H9 (cell line): Measurements from ENCODE around the gene RUNX1. TPM values are rescaled to one million over a fixed set of nuclear protein-coding genes. Genes with fewer than 3 reads are reported as not detected.

Source experiments
- DNase-seq: peaks from one replicate; pipeline ENCODE4 v3.0.0-alpha.2; 2017
- H2AFZ ChIP-seq: one replicate; pipeline ENCODE4 v1.6.1; 2013; ENCODE audit warnings: mild to moderate bottlenecking, low read length, control low read depth, moderate library complexity
- H2AK5ac ChIP-seq: 2 replicates; pipeline ENCODE4 v1.6.1; 2013; ENCODE audit warnings: low read length, control low read depth, mixed read lengths; ENCODE audit not compliant: insufficient read length
- H2BK120ac ChIP-seq: one replicate; pipeline ENCODE4 v1.6.1; 2013; ENCODE audit warnings: low read depth, mild to moderate bottlenecking, low read length, control low read depth, inconsistent platforms; ENCODE audit not compliant: poor library complexity, severe bottlenecking
- H2BK12ac ChIP-seq: 2 replicates; pipeline ENCODE4 v1.6.1; 2013; ENCODE audit warnings: low read length, control low read depth, mixed read lengths, low read depth; ENCODE audit not compliant: insufficient read length
- H2BK15ac ChIP-seq: 2 replicates; pipeline ENCODE4 v1.6.1; 2013; ENCODE audit warnings: low read depth, low read length, control low read depth
- H2BK20ac ChIP-seq: one replicate; pipeline ENCODE4 v1.6.1; 2013; ENCODE audit warnings: low read depth, mild to moderate bottlenecking, low read length, control low read depth, inconsistent platforms; ENCODE audit not compliant: poor library complexity, severe bottlenecking
- H2BK5ac ChIP-seq: 2 replicates; pipeline ENCODE4 v1.6.1; 2013; ENCODE audit warnings: low read length, control low read depth, mixed read lengths; ENCODE audit not compliant: insufficient read length
- H3K14ac ChIP-seq: 2 replicates; pipeline ENCODE4 v1.6.1; 2013; ENCODE audit warnings: low read length, control low read depth; ENCODE audit not compliant: insufficient read depth
- H3K18ac ChIP-seq: 2 replicates; pipeline ENCODE4 v1.6.1; 2013; ENCODE audit warnings: low read depth, mild to moderate bottlenecking, mixed read lengths, low read length, control low read depth; ENCODE audit not compliant: insufficient read length
- H3K23ac ChIP-seq: 2 replicates; pipeline ENCODE4 v1.6.1; 2013; ENCODE audit warnings: low read length, control low read depth, mixed read lengths, low read depth; ENCODE audit not compliant: insufficient read length
- H3K23me2 ChIP-seq: 2 replicates; pipeline ENCODE4 v1.6.1; 2013; ENCODE audit warnings: low read depth, mild to moderate bottlenecking, mixed read lengths, low read length, control low read depth; ENCODE audit not compliant: insufficient read length, poor library complexity, severe bottlenecking
- H3K27ac ChIP-seq: 2 replicates; pipeline ENCODE4 v1.5.1; 2013; ENCODE audit warnings: low read length, control low read depth, mixed read lengths, low read depth; ENCODE audit not compliant: insufficient read length
- H3K27me3 ChIP-seq: 2 replicates; pipeline ENCODE4 v1.6.1; 2013; ENCODE audit warnings: low read length, control low read depth, inconsistent platforms; ENCODE audit not compliant: insufficient read depth
- H3K4ac ChIP-seq: 2 replicates; pipeline ENCODE4 v1.6.1; 2013; ENCODE audit warnings: low read depth, mild to moderate bottlenecking, control low read depth, inconsistent platforms, low read length, moderate library complexity
- H3K4me1 ChIP-seq: 2 replicates; pipeline ENCODE4 v1.6.1; 2013; ENCODE audit warnings: low read length, control low read depth, inconsistent platforms; ENCODE audit not compliant: insufficient read depth
- H3K4me2 ChIP-seq: 2 replicates; pipeline ENCODE4 v1.6.1; 2013; ENCODE audit warnings: low read length, control low read depth, mixed read lengths; ENCODE audit not compliant: insufficient read length, insufficient read depth
- H3K56ac ChIP-seq: 2 replicates; pipeline ENCODE4 v1.6.1; 2013; ENCODE audit warnings: low read depth, mild to moderate bottlenecking, mixed read lengths, low read length, control low read depth; ENCODE audit not compliant: insufficient read length
- H3K79me1 ChIP-seq: 2 replicates; pipeline ENCODE4 v1.6.1; 2013; ENCODE audit warnings: low read depth, mild to moderate bottlenecking, moderate library complexity, low read length, control low read depth, inconsistent platforms; ENCODE audit not compliant: insufficient read depth, poor library complexity, severe bottlenecking
- H3K79me2 ChIP-seq: 2 replicates; pipeline ENCODE4 v1.6.1; 2013; ENCODE audit warnings: low read length, control low read depth, inconsistent platforms; ENCODE audit not compliant: insufficient read depth
- H3K9ac ChIP-seq: 2 replicates; pipeline ENCODE4 v1.6.1; 2013; ENCODE audit warnings: low read length, control low read depth, mixed read lengths; ENCODE audit not compliant: insufficient read length; ENCODE audit errors: extremely low read depth
- H3K9me3 ChIP-seq: one replicate; pipeline ENCODE4 v1.6.1; 2013; ENCODE audit warnings: low read depth, low read length, inconsistent platforms; ENCODE audit not compliant: control insufficient read depth
- H3T11ph ChIP-seq: one replicate; pipeline ENCODE4 v1.6.1; 2013; ENCODE audit warnings: mild to moderate bottlenecking, low read length, control low read depth, inconsistent platforms
- H4K20me1 ChIP-seq: one replicate; pipeline ENCODE4 v1.6.1; 2013; ENCODE audit not compliant: control insufficient read depth, insufficient read length, insufficient read depth
- H4K5ac ChIP-seq: 2 replicates; pipeline ENCODE4 v1.6.1; 2013; ENCODE audit warnings: low read depth, mild to moderate bottlenecking, mixed read lengths, low read length, control low read depth; ENCODE audit not compliant: insufficient read length
- H4K8ac ChIP-seq: replicated peaks from 2 replicates; pipeline ENCODE4 v1.6.1; 2013; ENCODE audit warnings: low read length, control low read depth, mixed read lengths, low read depth; ENCODE audit not compliant: insufficient read length
- H4K91ac ChIP-seq: 2 replicates; pipeline ENCODE4 v1.6.1; 2013; ENCODE audit warnings: low read depth, mild to moderate bottlenecking, moderate library complexity, mixed read lengths, low read length, control low read depth; ENCODE audit not compliant: insufficient read length
- H3K27ac Mint-ChIP-seq, 3 experiments: 2 replicates in 2 of 3; 3 replicates in 1 of 3; pipeline ENCODE4 v1.8.0; 2020 to 2021; ENCODE audit warnings: mixed read lengths in 3 of 3, mild to moderate bottlenecking in 1 of 3, moderate library complexity in 1 of 3
- H3K27me3 Mint-ChIP-seq: 2 replicates; pipeline ENCODE4 v1.8.0; 2021; ENCODE audit warnings: low read depth, mild to moderate bottlenecking, moderate library complexity, mixed read lengths
- H3K36me3 Mint-ChIP-seq, 3 experiments: 2 replicates in 2 of 3; 3 replicates in 1 of 3; pipeline ENCODE4 v1.8.0; 2020 to 2021; ENCODE audit warnings: low read depth in 3 of 3, mixed read lengths in 3 of 3; ENCODE audit not compliant: insufficient read depth in 1 of 3
- H3K4me1 Mint-ChIP-seq, 2 experiments: 2 replicates each; pipeline ENCODE4 v1.8.0; 2020; ENCODE audit warnings: mixed read lengths in 2 of 2
- H3K4me3 Mint-ChIP-seq, 2 experiments: 2 replicates in 1 of 2; 3 replicates in 1 of 2; pipeline ENCODE4 v1.8.0; 2020 to 2021; ENCODE audit warnings: mild to moderate bottlenecking in 2 of 2, mixed read lengths in 2 of 2, moderate library complexity in 1 of 2
- H3K9me3 Mint-ChIP-seq, 2 experiments: 2 replicates in 1 of 2; 3 replicates in 1 of 2; pipeline ENCODE4 v1.8.0; 2020; ENCODE audit warnings: mild to moderate bottlenecking in 2 of 2, mixed read lengths in 2 of 2, moderate library complexity in 1 of 2
- WGBS: extraction: QIAGEN DNeasy Blood & Tissue Kit; methylation state at CpG from one replicate; pipeline ENCODE4 v1.1.7; 2013; ENCODE audit warnings: missing lambda C conversion rate, low lambda C conversion rate, mixed read lengths; ENCODE audit not compliant: insufficient read length; ENCODE audit errors: extremely low coverage; 5-methylcytosine and 5-hydroxymethylcytosine counted together
- total RNA-seq: library from RNA; stranded (reverse); gene quantifications from 2 replicates; pipeline ENCODE4 v1.2.1, GENCODE V29; 2021
- TF ChIP-seq, protein P1 (sequence below): fragments of 200-600 bp; sonication (generic); conservative IDR thresholded peaks from 3 replicates; pipeline ENCODE4 v1.8.0; 2021; ENCODE audit warnings: antibody characterized with exemption, mild to moderate bottlenecking

RUNX1 gene
- total RNA-seq, 1 experiment from 2014 or later, result 0.72 TPM

DNA sequence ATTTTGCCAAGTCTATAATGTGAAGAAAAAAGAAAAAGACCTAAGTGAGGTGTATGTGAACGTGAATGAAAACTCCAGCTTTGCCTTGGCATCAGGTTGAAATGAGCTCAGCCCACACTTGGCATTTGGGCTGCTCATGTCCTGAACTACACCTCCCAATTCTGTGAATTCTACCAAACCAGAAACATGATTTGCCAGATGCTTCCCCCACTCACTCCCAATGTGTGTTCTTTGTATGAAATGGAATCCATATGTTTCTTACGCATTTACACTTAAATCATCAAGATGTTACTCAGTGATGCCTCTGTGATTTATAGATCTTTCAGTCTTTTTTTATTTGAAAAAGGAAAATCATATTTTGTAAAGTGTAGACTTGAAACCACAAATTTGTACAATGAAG, 32.8 kb upstream of the RUNX1 start:
- no peak overlapping the region for H3K23ac ChIP-seq
- H2BK20ac ChIP-seq, result no peak overlapping the region
- Mint-ChIP-seq H3K4me1 (no peaks in the 10 kb centered on the region), H3K27me3 (no peaks in the 10 kb centered on the region; the same call in none of the 2 replicates), H3K9me3 (peaks cover 9 to 11% of the 10 kb centered on the region in 2 experiments; a peak in 4 of 5 replicates), H3K4me3 (no peak overlapping the region), H3K27ac (no peak overlapping the region), H3K36me3 (peaks cover 0 to 6% (median 2%) of the 10 kb centered on the region in 3 experiments; a peak in 3 of 7 replicates)
- no peak overlapping the region for H3K56ac ChIP-seq
- H3K27me3 ChIP-seq, result no peaks in the 10 kb centered on the region
- no peak overlapping the region for H2AK5ac ChIP-seq
- H2AFZ ChIP-seq, result no peak overlapping the region
- no peak overlapping the region for H4K91ac ChIP-seq
- H2BK15ac ChIP-seq, result no peak overlapping the region
- TF ChIP-seq, protein P1, sequence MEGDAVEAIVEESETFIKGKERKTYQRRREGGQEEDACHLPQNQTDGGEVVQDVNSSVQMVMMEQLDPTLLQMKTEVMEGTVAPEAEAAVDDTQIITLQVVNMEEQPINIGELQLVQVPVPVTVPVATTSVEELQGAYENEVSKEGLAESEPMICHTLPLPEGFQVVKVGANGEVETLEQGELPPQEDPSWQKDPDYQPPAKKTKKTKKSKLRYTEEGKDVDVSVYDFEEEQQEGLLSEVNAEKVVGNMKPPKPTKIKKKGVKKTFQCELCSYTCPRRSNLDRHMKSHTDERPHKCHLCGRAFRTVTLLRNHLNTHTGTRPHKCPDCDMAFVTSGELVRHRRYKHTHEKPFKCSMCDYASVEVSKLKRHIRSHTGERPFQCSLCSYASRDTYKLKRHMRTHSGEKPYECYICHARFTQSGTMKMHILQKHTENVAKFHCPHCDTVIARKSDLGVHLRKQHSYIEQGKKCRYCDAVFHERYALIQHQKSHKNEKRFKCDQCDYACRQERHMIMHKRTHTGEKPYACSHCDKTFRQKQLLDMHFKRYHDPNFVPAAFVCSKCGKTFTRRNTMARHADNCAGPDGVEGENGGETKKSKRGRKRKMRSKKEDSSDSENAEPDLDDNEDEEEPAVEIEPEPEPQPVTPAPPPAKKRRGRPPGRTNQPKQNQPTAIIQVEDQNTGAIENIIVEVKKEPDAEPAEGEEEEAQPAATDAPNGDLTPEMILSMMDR, result no peak
- H4K20me1 ChIP-seq, result no peaks in the 10 kb centered on the region
- H3K23me2 ChIP-seq, result no peaks in the 10 kb centered on the region
- H3K18ac ChIP-seq, result no peak overlapping the region
- H3K9me3 ChIP-seq, result no peaks in the 10 kb centered on the region
- no peaks in the 10 kb centered on the region for H3K79me1 ChIP-seq
- H3K9ac ChIP-seq, result no peak overlapping the region
- no peak overlapping the region for H4K8ac ChIP-seq
- H3K4me1 ChIP-seq, result no peaks in the 10 kb centered on the region
- H3K27ac ChIP-seq, result no peak overlapping the region
- no peak overlapping the region for H4K5ac ChIP-seq
- H2BK120ac ChIP-seq, result no peak overlapping the region
- H2BK12ac ChIP-seq, result no peak overlapping the region
- H3T11ph ChIP-seq, result no peak overlapping the region
- no peak overlapping the region for H3K4me2 ChIP-seq
- no peak overlapping the region for H3K14ac ChIP-seq
- H3K79me2 ChIP-seq, result no peaks in the 10 kb centered on the region
- no peak for DNase-seq
- no peak overlapping the region for H2BK5ac ChIP-seq
- no CpG with 5 or more reads among the region's 2 CpGs for WGBS
- no peak overlapping the region for H3K4ac ChIP-seq
